HepG2 (cell line): ENCODE measurements around the gene RABGAP1. TPM values are rescaled to one million over a fixed set of nuclear protein-coding genes. Genes with fewer than 3 reads are reported as not detected.

Source experiments
- ATRX ChIP-seq: sonication (generic); formaldehyde crosslinking; IDR thresholded peaks from 2 replicates; pipeline ENCODE4 v1.4.0; 2020; ENCODE audit warnings: missing genetic modification reagents, borderline replicate concordance
- CHCHD3 ChIP-seq: sonication (generic); formaldehyde crosslinking; IDR thresholded peaks from 2 replicates; pipeline ENCODE4 v1.8.0; 2022; ENCODE audit warnings: mild to moderate bottlenecking, missing genetic modification reagents, moderate library complexity
- GTF3A ChIP-seq: sonication (generic); formaldehyde crosslinking; conservative IDR thresholded peaks from 2 replicates; pipeline ENCODE4 v1.4.0; 2020; ENCODE audit warnings: mild to moderate bottlenecking, missing genetic modification reagents
- HNRNPK ChIP-seq: fragments of 200-400 bp; formaldehyde crosslinking; IDR thresholded peaks from 2 replicates; pipeline ENCODE4 v1.6.1; 2018; ENCODE audit warnings: low read length, low read depth, moderate library complexity, mild to moderate bottlenecking; ENCODE audit not compliant: poor library complexity, severe bottlenecking
- MED1 ChIP-seq: sonication (generic); formaldehyde crosslinking; IDR thresholded peaks from 2 replicates; pipeline ENCODE4 v1.4.0; 2020; ENCODE audit warnings: missing genetic modification reagents
- MIER3 ChIP-seq: IDR thresholded peaks from 2 replicates; pipeline ENCODE4 v1.6.1; 2016; ENCODE audit warnings: missing compliant biosample characterization, borderline replicate concordance
- NFE2L1 ChIP-seq: sonication (generic); formaldehyde crosslinking; IDR thresholded peaks from 2 replicates; pipeline ENCODE4 v1.4.0; 2020; ENCODE audit warnings: missing genetic modification reagents, mild to moderate bottlenecking, borderline replicate concordance
- NFIB ChIP-seq: sonication (generic); formaldehyde crosslinking; IDR thresholded peaks from 2 replicates; pipeline ENCODE4 v1.9.0; 2021; ENCODE audit warnings: missing genetic modification reagents, mild to moderate bottlenecking, borderline replicate concordance
- RXRB ChIP-seq: IDR thresholded peaks from 2 replicates; pipeline ENCODE4 v1.6.1; 2016; ENCODE audit warnings: borderline replicate concordance, missing genetic modification reagents, missing compliant biosample characterization
- SP1 ChIP-seq, 2 experiments: fragments of 450-650 bp in 1 of 2; sonication (generic) in 1 of 2; formaldehyde crosslinking in 1 of 2; IDR thresholded peaks; 2 replicates each; pipeline versions ENCODE4 v1.4.0 to v1.6.1; 2016 to 2020; ENCODE audit warnings: missing genetic modification reagents in 1 of 2
- SRY ChIP-seq: sonication (generic); formaldehyde crosslinking; IDR thresholded peaks from 2 replicates; pipeline ENCODE4 v1.8.0; 2022; ENCODE audit warnings: mild to moderate bottlenecking, missing genetic modification reagents
- ZKSCAN1 ChIP-seq: fragments of 150-350 bp; IDR thresholded peaks from 2 replicates; pipeline ENCODE4 v1.6.1; 2014; ENCODE audit warnings: low read length
- ZNF335 ChIP-seq: sonication (generic); formaldehyde crosslinking; IDR thresholded peaks from 2 replicates; pipeline ENCODE4 v1.4.0; 2020; ENCODE audit warnings: missing genetic modification reagents
- ZNF383 ChIP-seq: sonication (generic); formaldehyde crosslinking; IDR thresholded peaks from 2 replicates; pipeline ENCODE4 v1.4.0; 2020; ENCODE audit warnings: missing genetic modification reagents, mild to moderate bottlenecking, borderline replicate concordance
- ZNF564 ChIP-seq: sonication (generic); formaldehyde crosslinking; IDR thresholded peaks from 2 replicates; pipeline ENCODE4 v1.8.1; 2023; ENCODE audit warnings: mild to moderate bottlenecking, missing genetic modification reagents
- ZNF569 ChIP-seq: sonication (generic); formaldehyde crosslinking; IDR thresholded peaks from 2 replicates; pipeline ENCODE4 v1.5.0; 2020; ENCODE audit warnings: mild to moderate bottlenecking, missing genetic modification reagents, moderate library complexity, borderline replicate concordance
- ZNF616 ChIP-seq: sonication (generic); formaldehyde crosslinking; IDR thresholded peaks from 2 replicates; pipeline ENCODE4 v1.5.0; 2020; ENCODE audit warnings: low read depth, mild to moderate bottlenecking, missing genetic modification reagents
- ZNF790 ChIP-seq: sonication (generic); formaldehyde crosslinking; IDR thresholded peaks from 2 replicates; pipeline ENCODE4 v1.8.0; 2022; ENCODE audit warnings: missing genetic modification reagents, mild to moderate bottlenecking, borderline replicate concordance
- ZZZ3 ChIP-seq: sonication (generic); formaldehyde crosslinking; IDR thresholded peaks from 2 replicates; pipeline ENCODE4 v1.4.0; 2020; ENCODE audit warnings: missing genetic modification reagents, mild to moderate bottlenecking, borderline replicate concordance
- polyA plus RNA-seq, 8 experiments: library from polyadenylated mRNA; depleted of rRNA in 3 of 8; stranded (reverse) in 7 of 8; unstranded in 1 of 8; fragments of >200 nt; fragmentation: Illumina TruSeq in 4 of 8; extraction: Trizol in 4 of 8; gene quantifications; 2 replicates each; pipeline versions ENCODE4 v1.2.1 to v1.2.3, GENCODE V29; 2011 to 2016; ENCODE audit warnings: low read depth in 4 of 8, missing spikeins in 1 of 8, mixed read lengths in 1 of 8; ENCODE audit not compliant: insufficient read depth in 1 of 8
- total RNA-seq, 5 experiments: library from RNA; depleted of rRNA; stranded (reverse); fragments of >200 nt; fragmentation: Illumina TruSeq; extraction: Trizol; gene quantifications; 2 replicates each; pipeline ENCODE4 v1.2.3, GENCODE V29; 2016; ENCODE audit warnings: low read depth in 1 of 5
- TF ChIP-seq, protein P1 (sequence below): sonication (generic); formaldehyde crosslinking; IDR thresholded peaks from 2 replicates; pipeline ENCODE4 v1.4.0; 2020; ENCODE audit warnings: missing genetic modification reagents, mild to moderate bottlenecking, borderline replicate concordance
- TF ChIP-seq, protein P2 (sequence below), 2 experiments: sonication (generic) in 1 of 2; formaldehyde crosslinking in 1 of 2; IDR thresholded peaks; 2 replicates each; pipeline versions ENCODE4 v1.6.1 to v1.9.0; 2014 to 2022; ENCODE audit warnings: antibody characterized with exemption in 1 of 2, borderline replicate concordance in 1 of 2, inconsistent platforms in 1 of 2, low read depth in 1 of 2, missing genetic modification reagents in 1 of 2

Gene RABGAP1
- total and polyA plus RNA-seq, 2 of the 13 experiments (the other 11 are each of a cell fraction or from before 2014, with no cell fraction given), result 19.1 to 19.3 TPM

DNA sequence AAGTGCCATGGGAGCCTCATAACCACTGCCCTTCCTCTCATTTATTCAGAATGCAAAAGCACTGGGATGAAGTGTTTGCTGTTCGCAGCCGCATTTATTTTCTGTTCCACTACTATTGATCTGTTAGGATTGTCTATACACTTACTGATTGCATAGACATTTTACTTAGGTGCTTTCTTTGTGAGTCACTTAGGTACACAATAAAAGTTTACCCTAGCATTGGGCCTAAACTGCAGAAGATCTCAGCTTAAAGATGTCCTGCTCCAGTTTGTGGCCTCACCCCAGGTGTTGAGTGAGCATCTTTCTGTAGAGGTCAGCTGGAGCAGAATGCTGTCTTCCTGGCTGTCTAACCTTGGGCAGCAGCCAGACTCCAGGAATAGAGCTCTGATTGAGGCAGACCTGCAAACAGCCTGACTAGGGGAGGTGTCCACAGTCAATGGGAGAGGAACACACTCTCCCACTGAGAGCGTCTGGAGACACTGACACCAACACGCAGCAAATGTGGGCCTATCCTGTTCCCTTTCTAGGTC, 146.6 kb downstream of the RABGAP1 start (continued):
- TF ChIP-seq, protein P1, sequence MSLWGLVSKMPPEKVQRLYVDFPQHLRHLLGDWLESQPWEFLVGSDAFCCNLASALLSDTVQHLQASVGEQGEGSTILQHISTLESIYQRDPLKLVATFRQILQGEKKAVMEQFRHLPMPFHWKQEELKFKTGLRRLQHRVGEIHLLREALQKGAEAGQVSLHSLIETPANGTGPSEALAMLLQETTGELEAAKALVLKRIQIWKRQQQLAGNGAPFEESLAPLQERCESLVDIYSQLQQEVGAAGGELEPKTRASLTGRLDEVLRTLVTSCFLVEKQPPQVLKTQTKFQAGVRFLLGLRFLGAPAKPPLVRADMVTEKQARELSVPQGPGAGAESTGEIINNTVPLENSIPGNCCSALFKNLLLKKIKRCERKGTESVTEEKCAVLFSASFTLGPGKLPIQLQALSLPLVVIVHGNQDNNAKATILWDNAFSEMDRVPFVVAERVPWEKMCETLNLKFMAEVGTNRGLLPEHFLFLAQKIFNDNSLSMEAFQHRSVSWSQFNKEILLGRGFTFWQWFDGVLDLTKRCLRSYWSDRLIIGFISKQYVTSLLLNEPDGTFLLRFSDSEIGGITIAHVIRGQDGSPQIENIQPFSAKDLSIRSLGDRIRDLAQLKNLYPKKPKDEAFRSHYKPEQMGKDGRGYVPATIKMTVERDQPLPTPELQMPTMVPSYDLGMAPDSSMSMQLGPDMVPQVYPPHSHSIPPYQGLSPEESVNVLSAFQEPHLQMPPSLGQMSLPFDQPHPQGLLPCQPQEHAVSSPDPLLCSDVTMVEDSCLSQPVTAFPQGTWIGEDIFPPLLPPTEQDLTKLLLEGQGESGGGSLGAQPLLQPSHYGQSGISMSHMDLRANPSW (CRISPR knock-in tag), result no peak
- TF ChIP-seq ZNF383 (CRISPR knock-in tag) (no peak), ATRX (CRISPR knock-in tag) (no peak), NFE2L1 (CRISPR knock-in tag) (no peak), SP1 (IDR thresholded peaks at IDR 0.05) (no peak), SP1 (CRISPR knock-in tag; IDR thresholded peaks at IDR 0.05) (no peak), NFIB (no peak), SRY (no peak), MIER3 (CRISPR knock-in tag) (peak; percentile 82; the same call in 1 of the 2 replicates), ZNF564 (CRISPR knock-in tag) (no peak), ZNF616 (CRISPR knock-in tag) (no peak), GTF3A (CRISPR knock-in tag) (no peak), RXRB (CRISPR knock-in tag) (peak; percentile 90), ZKSCAN1 (peak; percentile 59; the same call in 1 of the 2 replicates), HNRNPK (no peak), ZNF790 (CRISPR knock-in tag) (no peak), MED1 (CRISPR knock-in tag) (peak; percentile 58), ZZZ3 (CRISPR knock-in tag) (no peak), ZNF335 (CRISPR knock-in tag) (no peak), ZNF569 (CRISPR knock-in tag) (no peak), CHCHD3 (no peak)
- TF ChIP-seq, protein P2, sequence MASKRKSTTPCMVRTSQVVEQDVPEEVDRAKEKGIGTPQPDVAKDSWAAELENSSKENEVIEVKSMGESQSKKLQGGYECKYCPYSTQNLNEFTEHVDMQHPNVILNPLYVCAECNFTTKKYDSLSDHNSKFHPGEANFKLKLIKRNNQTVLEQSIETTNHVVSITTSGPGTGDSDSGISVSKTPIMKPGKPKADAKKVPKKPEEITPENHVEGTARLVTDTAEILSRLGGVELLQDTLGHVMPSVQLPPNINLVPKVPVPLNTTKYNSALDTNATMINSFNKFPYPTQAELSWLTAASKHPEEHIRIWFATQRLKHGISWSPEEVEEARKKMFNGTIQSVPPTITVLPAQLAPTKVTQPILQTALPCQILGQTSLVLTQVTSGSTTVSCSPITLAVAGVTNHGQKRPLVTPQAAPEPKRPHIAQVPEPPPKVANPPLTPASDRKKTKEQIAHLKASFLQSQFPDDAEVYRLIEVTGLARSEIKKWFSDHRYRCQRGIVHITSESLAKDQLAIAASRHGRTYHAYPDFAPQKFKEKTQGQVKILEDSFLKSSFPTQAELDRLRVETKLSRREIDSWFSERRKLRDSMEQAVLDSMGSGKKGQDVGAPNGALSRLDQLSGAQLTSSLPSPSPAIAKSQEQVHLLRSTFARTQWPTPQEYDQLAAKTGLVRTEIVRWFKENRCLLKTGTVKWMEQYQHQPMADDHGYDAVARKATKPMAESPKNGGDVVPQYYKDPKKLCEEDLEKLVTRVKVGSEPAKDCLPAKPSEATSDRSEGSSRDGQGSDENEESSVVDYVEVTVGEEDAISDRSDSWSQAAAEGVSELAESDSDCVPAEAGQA (IDR thresholded peaks at IDR 0.05; ENCODE audit: low read depth), result no peak
- TF ChIP-seq, protein P2 (CRISPR knock-in tag; IDR thresholded peaks at IDR 0.05; ENCODE audit: borderline replicate concordance), result no peak
